NCI-H2171 (cell line): ENCODE data around the gene DMD.
"Not testable (repeated sequence)": the region's sequence is repeated elsewhere in the genome, so short reads cannot be mapped to it uniquely, and the experiment has no call there.

Source experiments
- DNase-seq: peaks from one replicate; lab custom pipeline; 2025; lab: John Stamatoyannopoulos, UW

DMD gene

GRCh38 chrX:32016195-32016594 lies 1195.2 kb downstream of the DMD start:
- DNase-seq: no peak

GRCh38 chrX:32010948-32011347 lies 1200.4 kb downstream of the DMD start:
- DNase-seq: no peak

- DNase-seq: no peak
Measured at GRCh38 chrX:32010212-32010611, 1201.1 kb downstream of the DMD start.

GRCh38 chrX:31993637-31994036 lies 1217.7 kb downstream of the DMD start:
- DNase-seq: no peak

- no peak for DNase-seq
Measured at GRCh38 chrX:31988975-31989374, 1222.4 kb downstream of the DMD start.

- DNase-seq: no peak
Measured at GRCh38 chrX:31981546-31982062, 1229.7 kb downstream of the DMD start.

- no peak for DNase-seq
Measured at GRCh38 chrX:31969714-31970113, 1241.6 kb downstream of the DMD start.

GRCh38 chrX:31962256-31962655 lies 1249.1 kb downstream of the DMD start:
- DNase-seq: no peak

GRCh38 chrX:31934842-31935370 lies 1276.4 kb downstream of the DMD start:
- no peak for DNase-seq

GRCh38 chrX:31934015-31934414 lies 1277.3 kb downstream of the DMD start:
- no peak for DNase-seq

- DNase-seq: no peak
Measured at GRCh38 chrX:31932769-31933168, 1278.6 kb downstream of the DMD start.

- DNase-seq: not testable (repeated sequence)
Measured at GRCh38 chrX:31932320-31932719, 1279.0 kb downstream of the DMD start.

GRCh38 chrX:31931225-31931624 lies 1280.1 kb downstream of the DMD start:
- DNase-seq: no peak

GRCh38 chrX:31929366-31929765 lies 1282.0 kb downstream of the DMD start:
- no peak for DNase-seq

- no peak for DNase-seq
Measured at GRCh38 chrX:31921236-31921635, 1290.1 kb downstream of the DMD start.

- DNase-seq: no peak
Measured at GRCh38 chrX:31909850-31910572, 1301.3 kb downstream of the DMD start.

- no peak for DNase-seq
Measured at GRCh38 chrX:31894152-31894551, 1317.2 kb downstream of the DMD start.

- DNase-seq: no peak
Measured at GRCh38 chrX:31893525-31893924, 1317.8 kb downstream of the DMD start.

GRCh38 chrX:31889088-31889487 lies 1322.3 kb downstream of the DMD start:
- no peak for DNase-seq

GRCh38 chrX:31884535-31884934 lies 1326.8 kb downstream of the DMD start:
- DNase-seq: no peak

- DNase-seq: no peak
Measured at GRCh38 chrX:31872007-31872406, 1339.3 kb downstream of the DMD start.

GRCh38 chrX:31870267-31870666 lies 1341.1 kb downstream of the DMD start:
- DNase-seq: no peak

- DNase-seq: no peak
Measured at GRCh38 chrX:31860686-31861085, 1350.7 kb downstream of the DMD start.

- no peak for DNase-seq
Measured at GRCh38 chrX:31858915-31859314, 1352.4 kb downstream of the DMD start.
